ENCODE measurements around the gene CFAP74. TPM values are rescaled to one million over a fixed set of nuclear protein-coding genes. Genes with fewer than 3 reads are reported as not detected.
A peak's percentile ranks its signal among the peaks of the same experiment; 100 is the strongest.

Gene CFAP74
- total RNA-seq, 3 donors from 2014 or later (not counting 1 experiment from before 2014, with no cell fraction given) = not detected

GRCh38 chr1:2044510-2045319 is 41.1 kb upstream of the CFAP74 start:
- ATAC-seq (peak; percentile 86 to 95 (median 91)), DNase-seq (peak; percentile 85 to 86)
- Mint-ChIP-seq H3K36me3 (no peaks in the 10 kb centered on the region), H3K4me3 (peak overlapping the region; percentile 47), H3K4me1 (peaks cover 18 to 26% of the 10 kb centered on the region in 2 donors), H3K9me3 (no peaks in the 10 kb centered on the region), H3K27me3 (ENCODE audit: low read depth in 2 of 2) (peaks cover 5 to 25% of the 10 kb centered on the region in 2 donors), H3K27ac (no peak overlapping the region)
- TF ChIP-seq CTCF (IDR thresholded peaks at IDR 0.05) = peak; percentile 87
- Histone ChIP-seq H3K4me1 (ENCODE audit: control insufficient read depth, insufficient read depth, low read length) (peaks cover 22% of the 10 kb centered on the region), H3K27ac (ENCODE audit: low read length) (no peak overlapping the region), H3K4me3 (ENCODE audit: low read length) (no peak overlapping the region), H3K27me3 (ENCODE audit: control insufficient read depth, insufficient read depth, low read length) (peaks cover 17% of the 10 kb centered on the region), H3K9me3 (ENCODE audit: control insufficient read depth, insufficient read depth, low read length) (no peaks in the 10 kb centered on the region), H3K36me3 (ENCODE audit: control insufficient read depth, insufficient read depth, low read length) (no peaks in the 10 kb centered on the region)
- intact Hi-C loops (cut with micrococcal nuclease) = loop anchor here (5.0 kb wide), 1 partner anchor 102 kb away; no protein-coding TSS in a partner anchor
- 12% methylated on average over 75 of the region's 75 CpGs for WGBS (ENCODE audit: insufficient coverage)

- 100% methylated on average over 4 of the region's 4 CpGs for WGBS (ENCODE audit: insufficient coverage)
These were observed 40.3 kb upstream of the CFAP74 start for GRCh38 chr1:2043886-2044285.

GRCh38 chr1:2042830-2043773 is 39.5 kb upstream of the CFAP74 start:
- no peak for TF ChIP-seq CTCF (IDR thresholded peaks at IDR 0.05)
- no peak overlapping the region for H3K4me3 Mint-ChIP-seq

More at GRCh38 chr1:2043886-2044285, 40.3 kb upstream of the CFAP74 start:
- Histone ChIP-seq H3K36me3 (ENCODE audit: control insufficient read depth, insufficient read depth, low read length) (no peaks in the 10 kb centered on the region), H3K4me1 (ENCODE audit: control insufficient read depth, insufficient read depth, low read length) (peaks cover 13% of the 10 kb centered on the region), H3K27ac (ENCODE audit: low read length) (no peak overlapping the region), H3K4me3 (ENCODE audit: low read length) (no peak overlapping the region), H3K9me3 (ENCODE audit: control insufficient read depth, insufficient read depth, low read length) (no peaks in the 10 kb centered on the region), H3K27me3 (ENCODE audit: control insufficient read depth, insufficient read depth, low read length) (peaks cover 17% of the 10 kb centered on the region)
- H3K4me3 Mint-ChIP-seq = peak overlapping the region; percentile 25
- no peak for TF ChIP-seq CTCF (IDR thresholded peaks at IDR 0.05)
- H3K9me3 Mint-ChIP-seq = no peaks in the 10 kb centered on the region
- H3K27ac Mint-ChIP-seq = peak overlapping the region in 1 of 2 donors; percentile 78
- peaks cover 1 to 22% of the 10 kb centered on the region in 2 donors for H3K27me3 Mint-ChIP-seq (ENCODE audit: low read depth in 2 of 2)
- DNase-seq (peak in 1 of 2 donors; percentile 13), ATAC-seq (no peak)
- intact Hi-C loops (cut with micrococcal nuclease) = no loop called here
- no peaks in the 10 kb centered on the region for H3K36me3 Mint-ChIP-seq
- H3K4me1 Mint-ChIP-seq = peaks cover 12 to 19% of the 10 kb centered on the region in 2 donors

More at GRCh38 chr1:2042830-2043773, 39.5 kb upstream of the CFAP74 start:
- ATAC-seq (no peak), DNase-seq (no peak)
- no peak overlapping the region for H3K27ac Mint-ChIP-seq
- H3K4me1 ChIP-seq (ENCODE audit: control insufficient read depth, insufficient read depth, low read length) = peaks cover 13% of the 10 kb centered on the region
- no peaks in the 10 kb centered on the region for H3K9me3 ChIP-seq (ENCODE audit: control insufficient read depth, insufficient read depth, low read length)
- H3K27me3 ChIP-seq (ENCODE audit: control insufficient read depth, insufficient read depth, low read length) = peaks cover 15% of the 10 kb centered on the region
- H3K36me3 ChIP-seq (ENCODE audit: control insufficient read depth, insufficient read depth, low read length) = no peaks in the 10 kb centered on the region
- no peak overlapping the region for H3K4me3 ChIP-seq (ENCODE audit: low read length)
- no peaks in the 10 kb centered on the region for H3K9me3 Mint-ChIP-seq
- peaks cover 10 to 17% of the 10 kb centered on the region in 2 donors for H3K4me1 Mint-ChIP-seq
- peaks cover 0 to 17% of the 10 kb centered on the region in 2 donors for H3K27me3 Mint-ChIP-seq (ENCODE audit: low read depth in 2 of 2)
- no peaks in the 10 kb centered on the region for H3K36me3 Mint-ChIP-seq
- WGBS (ENCODE audit: insufficient coverage) = 81% methylated on average over 41 of the region's 41 CpGs
- H3K27ac ChIP-seq (ENCODE audit: low read length) = no peak overlapping the region
- intact Hi-C loops (cut with micrococcal nuclease) = no loop called here
